CD1c-positive myeloid dendritic cell (primary cell): ENCODE measurements around the gene ZFP36L1.

Source experiments
- DNase-seq: peaks from one replicate; pipeline ENCODE4 v3.0.0-alpha.2; 2016; ENCODE audit errors: extremely low spot score

ZFP36L1 gene

DNA sequence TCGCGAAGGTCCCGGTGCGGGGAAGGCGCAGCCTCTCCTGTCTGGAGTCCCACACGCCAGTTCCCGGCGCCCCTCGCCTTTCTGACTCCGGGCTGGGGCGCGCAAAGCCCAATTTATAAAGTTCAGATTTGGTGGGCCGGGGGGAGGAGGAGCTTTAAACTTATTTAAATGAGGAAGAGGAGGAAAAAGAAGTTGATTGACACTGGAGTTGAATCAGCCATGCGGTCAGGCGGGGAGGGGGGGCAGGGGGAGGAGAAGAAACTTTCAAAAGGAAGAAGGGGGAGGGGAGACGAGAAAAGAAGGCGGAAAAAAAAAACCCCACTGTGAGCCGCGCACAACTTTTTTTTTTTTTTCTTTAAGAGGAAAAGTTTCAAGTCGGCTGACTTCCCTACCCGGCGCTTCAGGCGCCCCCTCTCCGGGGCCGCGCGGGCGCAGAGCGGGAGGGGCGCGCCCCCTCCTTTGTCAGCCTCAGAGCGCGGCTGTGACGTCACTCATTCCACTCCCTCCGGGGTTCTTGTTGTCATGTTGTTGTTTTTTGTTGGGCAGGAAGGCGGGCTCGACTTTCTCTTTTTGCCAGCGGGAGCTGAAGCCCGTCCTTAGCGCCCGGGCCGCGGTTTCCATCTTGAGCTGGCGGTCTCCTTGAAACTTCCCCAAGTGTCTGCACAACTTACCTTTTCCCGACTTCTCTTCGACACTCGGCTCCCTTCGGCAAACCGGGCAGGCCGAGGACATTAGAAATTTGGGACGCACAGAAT lies at the start of gene ZFP36L1:
Gene ZFP36L1, minus strand, starts transcription at position 89 of the 755 bp plus-strand sequence. CDS start 129 bp downstream, outside the sequence.
- peak; percentile 98 for DNase-seq

DNA sequence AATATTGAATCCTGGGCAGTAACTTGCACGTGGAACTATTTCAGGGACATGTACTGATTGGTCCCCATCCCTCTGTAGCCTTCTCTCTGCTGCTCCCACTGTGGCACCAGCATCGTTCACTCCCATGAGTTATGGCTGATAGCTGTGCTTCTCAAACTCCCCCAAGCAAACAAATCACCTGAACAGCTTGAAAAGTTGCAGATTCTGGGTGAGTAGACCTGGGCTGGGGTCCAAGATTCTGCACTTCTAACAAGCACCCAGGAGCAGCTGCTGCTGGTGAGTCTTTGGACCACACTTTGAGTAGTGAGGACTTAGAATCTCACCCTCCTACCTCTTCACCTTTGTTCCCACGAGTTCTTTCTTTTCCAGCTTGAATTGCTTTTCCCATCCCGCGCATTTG lies 49.4 kb upstream of the ZFP36L1 start:
- no peak for DNase-seq

DNA sequence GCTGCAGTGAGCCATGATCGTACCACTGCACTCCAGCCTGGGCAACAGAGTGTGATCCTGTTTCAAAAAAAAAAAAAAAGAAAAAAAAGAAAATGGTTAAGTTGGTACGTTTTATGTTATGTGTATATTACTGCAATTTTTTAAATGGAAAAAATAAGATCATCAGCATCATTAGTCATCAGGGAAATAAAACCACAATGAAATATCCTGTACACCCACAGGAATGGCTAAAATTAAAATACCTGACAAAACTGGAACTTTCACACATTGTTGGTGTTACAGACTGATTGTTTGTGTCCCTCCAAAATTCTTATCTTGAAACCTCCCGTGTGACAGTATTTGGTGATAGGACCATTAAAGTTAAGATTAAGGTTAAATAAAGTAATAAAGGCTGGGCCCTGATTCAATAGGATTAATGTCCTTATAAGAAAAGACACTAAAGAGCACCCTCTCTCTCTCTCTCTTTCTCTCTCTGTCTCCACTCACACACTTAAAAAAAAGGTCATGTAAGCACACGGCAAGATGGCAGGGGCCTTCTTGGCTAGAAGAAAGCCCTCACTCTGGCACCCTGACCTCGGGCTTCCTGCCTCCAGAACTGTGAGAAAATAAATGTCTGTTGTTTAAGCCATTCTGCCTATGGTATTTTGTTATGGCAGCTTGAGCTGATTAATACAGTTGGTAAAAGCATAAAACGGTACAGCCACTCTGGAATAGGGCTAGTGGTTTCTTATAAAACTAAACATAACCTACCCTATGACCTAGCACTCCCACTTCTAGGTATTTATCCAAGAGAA lies 48.3 kb upstream of the ZFP36L1 start:
- DNase-seq, result no peak

DNA sequence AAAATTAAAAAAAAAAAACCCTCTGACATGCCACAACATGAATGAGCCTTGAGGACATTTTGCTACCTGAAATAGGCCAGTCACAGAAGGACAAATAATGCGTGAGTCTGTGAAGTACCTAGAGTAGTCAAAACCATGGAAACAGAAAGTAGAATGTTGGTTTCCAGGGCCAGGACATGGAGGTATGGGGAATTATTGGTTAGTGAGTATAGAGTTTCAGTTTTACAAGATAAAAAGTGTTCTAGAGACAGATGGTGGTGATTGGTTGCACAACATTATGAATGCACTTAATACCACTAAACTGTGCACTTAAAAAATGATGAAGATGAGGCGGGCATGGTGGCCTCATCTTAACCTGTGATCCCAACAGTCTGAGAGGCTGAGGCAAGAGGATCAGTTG lies 47.6 kb upstream of the ZFP36L1 start:
- DNase-seq, result no peak

GRCh38 chr14:68836082-68836481 lies 43.2 kb upstream of the ZFP36L1 start:
- DNase-seq, result no peak

DNA sequence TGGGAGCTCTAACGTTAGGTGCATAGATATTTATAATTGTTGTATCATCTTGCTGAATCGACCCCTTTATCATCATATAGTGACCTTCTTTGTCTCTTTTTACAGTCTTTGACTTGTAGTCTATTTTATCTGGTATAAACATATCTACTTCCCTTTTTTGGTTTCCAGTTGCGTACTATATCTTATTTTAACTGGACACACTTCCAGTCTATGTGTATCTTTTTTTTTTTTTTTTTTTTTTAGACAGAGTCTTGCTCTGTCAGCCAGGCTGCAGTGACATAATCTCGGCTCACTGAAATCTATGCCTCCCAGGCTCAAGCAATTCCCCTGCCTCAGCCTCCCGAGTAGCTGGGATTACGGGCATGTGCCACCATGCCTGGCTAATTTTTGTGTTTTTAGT lies 41.9 kb upstream of the ZFP36L1 start:
- DNase-seq, result no peak

GRCh38 chr14:68828698-68829097 lies 35.8 kb upstream of the ZFP36L1 start:
- DNase-seq, result peak; percentile 40

DNA sequence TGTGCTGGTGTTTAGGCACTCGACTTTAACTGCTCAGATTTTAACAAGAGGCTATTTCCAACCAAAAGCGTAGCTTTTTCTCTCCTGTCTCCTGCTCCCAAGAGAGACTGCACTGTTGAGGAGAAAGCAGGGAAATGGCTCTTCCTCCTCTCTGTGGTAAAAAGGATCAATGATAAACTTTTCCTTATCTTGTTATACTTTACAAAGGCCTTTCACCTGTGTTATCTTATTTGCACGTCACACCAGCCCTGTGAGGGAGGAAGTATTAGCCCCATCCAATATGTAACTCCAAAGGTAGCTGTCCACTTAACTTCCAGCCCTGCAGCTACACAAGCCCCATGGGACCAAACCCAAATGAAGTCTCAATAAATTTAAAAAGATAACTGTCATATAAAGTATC lies 32.9 kb upstream of the ZFP36L1 start:
- no peak for DNase-seq

DNA sequence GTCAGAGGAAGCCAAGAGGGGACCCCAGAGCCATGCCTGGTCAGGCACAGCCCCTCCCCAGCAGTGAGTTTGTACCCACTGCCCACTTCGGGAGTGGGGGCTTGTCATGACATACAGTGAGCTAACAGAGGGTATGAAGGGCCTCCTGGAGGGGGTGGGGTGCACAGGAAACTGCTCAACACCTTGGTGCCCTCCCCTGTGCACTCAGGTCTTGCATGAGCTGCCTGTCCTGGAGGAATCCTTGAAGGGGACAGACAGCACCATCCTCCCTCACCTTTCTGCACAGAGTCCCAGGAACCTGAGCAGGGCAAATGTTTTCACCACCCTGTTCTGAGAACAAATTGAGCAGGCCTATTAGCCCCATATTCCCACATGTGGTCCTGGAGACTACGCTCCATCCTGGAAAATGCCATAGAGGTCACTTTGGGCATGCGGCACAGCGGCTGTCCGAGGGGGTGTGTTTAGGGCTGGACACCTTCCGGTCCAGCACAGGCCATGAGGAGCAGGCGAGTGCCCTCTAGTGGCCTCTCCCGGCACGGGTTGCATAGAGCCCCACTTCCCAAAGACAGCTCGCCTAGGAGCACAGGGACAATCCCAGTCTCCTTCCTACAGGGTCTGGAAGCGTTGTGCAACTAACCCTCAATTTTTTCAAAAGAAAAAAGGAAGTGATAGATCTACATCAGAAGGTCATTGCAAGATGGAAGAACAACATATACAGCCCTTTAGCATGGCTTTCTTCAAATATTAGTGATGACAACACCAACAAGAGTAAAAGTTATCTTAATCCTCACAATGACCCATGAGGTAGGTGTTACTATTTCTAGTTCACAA lies 31.9 kb upstream of the ZFP36L1 start:
- peak; percentile 66 for DNase-seq

GRCh38 chr14:68824207-68824516 lies 31.3 kb upstream of the ZFP36L1 start:
- no peak for DNase-seq

GRCh38 chr14:68823434-68824206 lies 30.8 kb upstream of the ZFP36L1 start:
- DNase-seq, result no peak

DNA sequence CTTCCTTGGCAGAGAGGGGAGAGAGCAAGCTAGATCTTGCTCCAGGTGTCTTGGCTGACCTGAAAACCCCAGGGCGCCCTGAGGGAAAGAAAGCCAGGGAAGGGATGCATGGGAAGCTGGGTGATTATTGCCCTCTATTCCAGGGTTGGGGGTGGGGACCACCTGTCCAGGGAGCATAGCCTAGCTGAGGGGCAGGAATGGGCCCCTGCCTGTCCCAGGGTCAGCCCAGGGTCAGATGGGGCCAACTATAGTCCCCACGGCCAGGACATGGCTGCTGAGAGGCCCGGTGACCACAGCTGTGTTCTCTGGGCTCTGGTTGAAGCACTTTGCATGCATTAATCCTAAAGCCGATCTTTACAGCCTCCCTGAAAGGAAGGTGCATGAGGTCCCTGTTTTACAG lies 30.1 kb upstream of the ZFP36L1 start:
- DNase-seq, result no peak

DNA sequence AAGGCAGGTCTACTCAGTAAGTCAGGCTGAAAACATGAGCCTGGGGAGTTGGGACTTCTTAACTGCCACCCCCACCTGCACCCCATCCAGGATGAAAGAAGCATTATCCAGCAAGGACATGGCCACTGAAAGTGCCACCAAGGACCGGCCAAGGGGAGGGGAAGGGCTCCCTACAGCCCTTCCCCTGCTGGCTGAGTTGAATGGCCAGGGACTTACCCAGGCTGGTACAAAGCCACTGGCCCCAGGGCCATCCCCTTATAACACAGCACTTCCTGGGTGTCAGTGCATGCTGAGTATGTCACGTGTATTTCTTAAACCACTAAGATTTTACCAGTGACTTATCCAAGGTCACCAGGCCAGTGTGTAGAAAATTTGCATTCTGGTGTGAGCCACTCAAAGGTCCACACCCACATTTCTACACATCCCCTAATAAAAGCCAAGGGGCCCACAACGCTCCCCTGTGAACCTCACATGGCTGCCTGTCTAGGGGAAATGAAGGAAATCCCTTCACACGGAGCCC lies 29.3 kb upstream of the ZFP36L1 start:
- DNase-seq, result no peak

- DNase-seq, result no peak
These were observed 28.3 kb upstream of the ZFP36L1 start for GRCh38 chr14:68820999-68821683.

DNA sequence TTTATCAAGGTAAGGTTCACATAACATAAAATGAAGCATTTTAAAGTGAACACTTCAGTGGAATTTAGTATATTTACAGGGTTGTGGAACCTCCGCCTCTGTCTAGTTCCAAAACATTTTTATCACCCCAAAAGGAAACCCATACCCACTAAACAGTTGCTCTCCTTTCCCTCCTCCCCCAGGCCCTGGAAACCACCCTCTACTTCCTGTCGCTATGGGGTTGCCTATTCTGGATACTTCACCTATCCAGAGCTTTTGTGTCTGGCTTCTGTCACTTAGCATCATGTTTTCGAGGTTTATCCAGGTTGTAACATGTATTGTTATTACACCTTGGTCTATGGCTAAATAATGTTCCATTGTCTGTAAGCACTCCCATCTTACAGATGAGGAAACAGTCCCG lies 27.7 kb upstream of the ZFP36L1 start:
- no peak for DNase-seq

DNA sequence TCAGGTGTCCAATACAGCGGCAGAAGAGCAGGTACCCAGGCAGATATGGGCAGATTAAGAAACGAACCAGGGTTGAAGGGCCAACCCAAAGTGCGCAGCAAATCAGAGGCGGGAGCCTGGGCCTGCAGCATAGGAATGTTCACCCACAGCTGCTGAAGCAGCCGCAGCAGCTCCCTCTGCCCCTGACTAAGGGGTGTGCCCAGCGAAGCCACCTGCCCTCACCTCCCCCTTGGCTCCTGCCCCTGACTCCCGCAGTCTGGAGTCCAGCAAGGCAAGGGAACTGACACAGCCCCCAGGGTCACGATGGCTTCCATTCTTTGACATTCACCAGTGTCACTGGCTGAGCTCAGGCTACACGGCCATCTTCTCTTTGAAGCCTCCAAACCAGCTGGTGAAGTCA lies 27.3 kb upstream of the ZFP36L1 start:
- no peak for DNase-seq

GRCh38 chr14:68819260-68819691 lies 26.4 kb upstream of the ZFP36L1 start:
- DNase-seq, result no peak

DNA sequence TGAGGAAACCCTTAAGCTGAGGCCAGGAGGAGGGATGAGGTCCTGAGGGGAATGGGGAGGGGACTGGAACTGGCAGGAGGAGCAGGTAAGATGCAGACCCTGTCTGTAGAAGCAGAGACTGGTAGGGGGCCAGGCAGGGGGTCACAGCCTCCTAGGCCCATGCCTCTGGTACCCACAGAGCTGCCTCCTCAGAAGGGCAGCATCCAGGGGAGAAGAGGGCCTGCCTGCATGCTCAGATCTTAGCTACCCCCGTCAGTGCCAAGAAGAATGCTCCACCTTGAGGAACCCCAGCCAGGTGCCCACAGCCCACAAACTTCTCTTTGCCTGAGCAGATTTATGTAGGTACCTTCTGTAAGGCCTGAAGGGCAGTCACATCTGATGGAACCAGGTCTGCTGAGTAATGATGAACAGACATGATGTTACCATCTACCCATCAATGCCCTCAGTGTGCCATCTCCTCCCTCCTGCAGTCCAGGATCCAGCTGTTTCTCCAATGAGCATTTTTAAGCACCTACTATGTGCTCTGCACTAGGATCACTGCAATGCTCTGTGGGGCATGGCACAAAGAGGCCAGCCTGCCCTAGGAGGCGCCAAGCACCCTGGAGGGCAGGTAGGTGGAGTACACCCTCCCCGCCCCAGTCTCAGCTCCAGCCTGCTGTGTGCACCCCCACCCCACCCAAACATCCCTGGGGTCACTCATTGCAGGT lies 24.8 kb upstream of the ZFP36L1 start:
- DNase-seq, result no peak

DNA sequence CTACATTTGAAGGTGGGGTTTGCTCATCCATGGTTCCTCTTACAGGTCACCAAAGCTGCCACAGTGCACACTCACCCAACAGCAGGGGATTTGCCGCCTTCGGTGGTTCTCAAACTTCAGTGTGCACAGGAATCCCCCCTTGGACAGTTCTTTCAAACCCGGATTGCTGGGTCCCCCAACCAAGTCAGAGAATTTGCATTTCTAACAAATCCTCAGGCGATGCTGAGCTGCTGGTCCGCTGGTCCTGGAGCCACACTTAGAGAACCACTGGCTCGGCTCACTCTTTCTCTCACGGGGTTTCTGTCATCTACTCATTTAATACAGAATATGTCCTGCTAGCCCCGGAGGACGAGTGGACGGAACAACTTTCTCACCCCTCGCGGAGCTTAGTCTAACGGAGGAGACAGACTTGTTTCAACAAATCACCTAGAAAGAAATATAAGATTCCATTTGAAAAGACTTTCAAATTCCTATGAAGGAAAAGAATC lies 24.1 kb upstream of the ZFP36L1 start:
- no peak for DNase-seq
